PC-3 (cell line): ENCODE measurements around the gene CEBPG. TPM values are rescaled to one million over a fixed set of nuclear protein-coding genes. Genes with fewer than 3 reads are reported as not detected.

Experiments
- ATAC-seq: fragments of 200-7000 bp; cut with Tn5 transposase; 2 replicates; pipeline ENCODE4 v1.9.1; 2020; ENCODE audit warnings: mild to moderate bottlenecking, moderate library complexity
- BruUV-seq: library from RNA; stranded (reverse); fragments of 400-500 nt; replicated peaks from 2 replicates; lab custom pipeline; 2021; lab: Mats Ljungman, UMichigan
- CTCF ChIA-PET: fragments of 300-600 bp; sonication (Branson Sonifier 250); formaldehyde crosslinking; loops from one replicate; lab custom pipeline; 2022; ENCODE audit warnings: antibody characterized with exemption; lab: Charles Lee
- POLR2A ChIA-PET: fragments of 300-600 bp; sonication (Branson Sonifier 250); formaldehyde crosslinking; loops from one replicate; lab custom pipeline; 2022; ENCODE audit warnings: antibody characterized with exemption; ENCODE audit not compliant: unreplicated experiment; lab: Charles Lee
- DNase-seq: peaks from one replicate; pipeline ENCODE4 v3.0.0-alpha.2; 2015
- H2AFZ ChIP-seq: fragments of 300-600 bp; sonication (generic); 2 replicates; pipeline ENCODE4 v1.6.0; 2016; ENCODE audit warnings: antibody characterized with exemption, low read length
- H3F3A ChIP-seq: fragments of 300-600 bp; sonication (generic); one replicate; pipeline ENCODE4 v1.6.0; 2017; ENCODE audit warnings: antibody characterized with exemption, low read length, control low read depth, mild to moderate bottlenecking; ENCODE audit not compliant: unreplicated experiment
- H3K27ac ChIP-seq: fragments of 300-600 bp; sonication (generic); 2 replicates; pipeline ENCODE4 v1.5.1; 2016; ENCODE audit warnings: mild to moderate bottlenecking, low read length
- H3K27me3 ChIP-seq: fragments of 300-600 bp; sonication (generic); 2 replicates; pipeline ENCODE4 v1.6.1; 2016; ENCODE audit warnings: low read length, mixed read lengths
- H3K36me3 ChIP-seq: fragments of 300-600 bp; sonication (generic); 2 replicates; pipeline ENCODE4 v1.6.1; 2016; ENCODE audit warnings: low read depth, mixed run types, low read length, mixed read lengths
- H3K4me1 ChIP-seq: fragments of 300-600 bp; sonication (generic); 2 replicates; pipeline ENCODE4 v1.5.1; 2016; ENCODE audit warnings: low read length; ENCODE audit not compliant: insufficient read depth
- H3K4me2 ChIP-seq: fragments of 300-600 bp; sonication (generic); 2 replicates; pipeline ENCODE4 v1.6.0; 2016; ENCODE audit warnings: low read length
- H3K4me3 ChIP-seq: fragments of 300-600 bp; sonication (generic); 2 replicates; pipeline ENCODE4 v1.5.1; 2016; ENCODE audit warnings: mild to moderate bottlenecking, low read length, mixed read lengths
- H3K79me2 ChIP-seq: fragments of 300-600 bp; sonication (generic); 2 replicates; pipeline ENCODE4 v1.6.1; 2017; ENCODE audit warnings: low read length, mixed read lengths
- H3K9ac ChIP-seq: fragments of 300-600 bp; sonication (generic); 2 replicates; pipeline ENCODE4 v1.6.0; 2016; ENCODE audit warnings: mild to moderate bottlenecking, low read length
- H3K9me2 ChIP-seq: fragments of 300-600 bp; sonication (generic); replicated peaks from 2 replicates; pipeline ENCODE4 v1.6.1; 2016; ENCODE audit warnings: mixed run types, low read length, mixed read lengths
- H3K9me3 ChIP-seq: fragments of 300-600 bp; sonication (generic); 2 replicates; pipeline ENCODE4 v1.6.1; 2016; ENCODE audit warnings: low read length, mixed read lengths
- H4K20me1 ChIP-seq: fragments of 300-600 bp; sonication (generic); 2 replicates; pipeline ENCODE4 v1.6.1; 2016; ENCODE audit warnings: low read length, mixed read lengths
- EZH2 ChIP-seq: fragments of 300-600 bp; sonication (generic); IDR thresholded peaks from one replicate; pipeline ENCODE4 v1.6.1; 2017; ENCODE audit warnings: antibody characterized with exemption, mild to moderate bottlenecking, low read length; ENCODE audit not compliant: unreplicated experiment
- EZH2phosphoT487 ChIP-seq: fragments of 300-600 bp; sonication (generic); IDR thresholded peaks from 2 replicates; pipeline ENCODE4 v1.6.1; 2018; ENCODE audit warnings: mild to moderate bottlenecking, antibody characterized with exemption, low read length, borderline replicate concordance
- intact Hi-C: fragments of 100-400 bp; cut with micrococcal nuclease; formaldehyde crosslinking; loops from 2 replicates; pipeline ENCODE4 v1.9.0; 2023
- total RNA-seq: library from RNA; depleted of rRNA; stranded (reverse); fragments of >200 nt; gene quantifications from 2 replicates; pipeline ENCODE4 v1.2.3, GENCODE V29; 2014
- TF ChIP-seq, protein P1 (sequence below): fragments of 300-600 bp; sonication (generic); conservative IDR thresholded peaks from 2 replicates; pipeline ENCODE4 v1.5.1; 2017; ENCODE audit warnings: antibody characterized with exemption, low read depth, mild to moderate bottlenecking, low read length

Gene CEBPG
- total RNA-seq, 1 experiment from 2014 or later: 24.6 TPM

DNA sequence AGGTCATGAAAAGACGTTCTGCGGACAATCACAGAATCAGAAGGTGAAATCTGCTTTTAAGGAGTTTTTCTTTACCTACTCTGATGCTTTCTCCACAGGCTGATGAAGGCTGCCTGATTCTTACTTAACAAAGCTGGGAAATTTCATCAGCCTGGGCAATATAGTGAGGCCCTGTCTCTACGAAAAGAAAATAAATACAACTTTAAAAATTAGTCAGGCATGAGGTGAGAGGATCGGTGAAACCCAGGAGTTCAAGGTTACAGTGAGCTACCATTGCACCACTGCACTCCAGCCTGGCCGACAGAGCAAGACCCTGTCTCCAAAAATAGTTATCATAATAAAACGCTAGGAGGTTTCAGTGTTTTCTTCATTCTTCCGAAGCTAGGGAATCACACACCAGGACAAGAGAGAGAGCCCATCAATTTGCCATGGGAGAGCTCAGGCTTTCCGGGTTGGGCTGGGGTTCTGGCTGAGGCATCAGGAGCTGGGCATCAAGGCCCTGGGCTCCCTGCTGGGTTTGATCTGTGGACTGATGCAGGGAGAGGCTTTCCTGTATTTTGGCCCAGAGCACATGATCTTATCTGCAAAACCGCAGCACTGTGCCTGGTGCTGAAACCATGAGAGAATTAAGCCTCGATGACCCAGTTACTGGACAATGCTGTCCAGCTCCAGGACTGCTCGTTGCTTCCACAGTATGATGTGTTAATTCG, 25.1 kb upstream of the CEBPG start:
- no peak for DNase-seq
- Histone ChIP-seq H2AFZ (no peak overlapping the region), H3K36me3 (no peaks in the 10 kb centered on the region), H3K27me3 (peaks cover 47% of the 10 kb centered on the region), H3K4me2 (no peak overlapping the region), H3K4me3 (no peak overlapping the region), H3K4me1 (no peaks in the 10 kb centered on the region), H3F3A (no peaks in the 10 kb centered on the region), H3K9ac (no peak overlapping the region), H3K9me2 (no peaks in the 10 kb centered on the region), H4K20me1 (no peaks in the 10 kb centered on the region), H3K27ac (no peak overlapping the region), H3K79me2 (no peaks in the 10 kb centered on the region), H3K9me3 (no peaks in the 10 kb centered on the region)
- CTCF ChIA-PET: no interaction called here
- TF ChIP-seq EZH2 (no peak), EZH2phosphoT487 (no peak)
- TF ChIP-seq, protein P1, sequence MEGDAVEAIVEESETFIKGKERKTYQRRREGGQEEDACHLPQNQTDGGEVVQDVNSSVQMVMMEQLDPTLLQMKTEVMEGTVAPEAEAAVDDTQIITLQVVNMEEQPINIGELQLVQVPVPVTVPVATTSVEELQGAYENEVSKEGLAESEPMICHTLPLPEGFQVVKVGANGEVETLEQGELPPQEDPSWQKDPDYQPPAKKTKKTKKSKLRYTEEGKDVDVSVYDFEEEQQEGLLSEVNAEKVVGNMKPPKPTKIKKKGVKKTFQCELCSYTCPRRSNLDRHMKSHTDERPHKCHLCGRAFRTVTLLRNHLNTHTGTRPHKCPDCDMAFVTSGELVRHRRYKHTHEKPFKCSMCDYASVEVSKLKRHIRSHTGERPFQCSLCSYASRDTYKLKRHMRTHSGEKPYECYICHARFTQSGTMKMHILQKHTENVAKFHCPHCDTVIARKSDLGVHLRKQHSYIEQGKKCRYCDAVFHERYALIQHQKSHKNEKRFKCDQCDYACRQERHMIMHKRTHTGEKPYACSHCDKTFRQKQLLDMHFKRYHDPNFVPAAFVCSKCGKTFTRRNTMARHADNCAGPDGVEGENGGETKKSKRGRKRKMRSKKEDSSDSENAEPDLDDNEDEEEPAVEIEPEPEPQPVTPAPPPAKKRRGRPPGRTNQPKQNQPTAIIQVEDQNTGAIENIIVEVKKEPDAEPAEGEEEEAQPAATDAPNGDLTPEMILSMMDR: no peak
- intact Hi-C loops: no loop called here
- POLR2A ChIA-PET: no interaction called here
- no TSS peak for BruUV-seq
- ATAC-seq: no peak

GRCh38 chr19:33349319-33350289, 23.9 kb upstream of the CEBPG start:
- Histone ChIP-seq H3K27ac (no peak overlapping the region), H3K27me3 (peaks cover 38% of the 10 kb centered on the region), H3K4me1 (no peaks in the 10 kb centered on the region), H2AFZ (no peak overlapping the region), H3K9ac (no peak overlapping the region), H4K20me1 (no peaks in the 10 kb centered on the region), H3K36me3 (no peaks in the 10 kb centered on the region), H3K9me2 (no peaks in the 10 kb centered on the region), H3F3A (no peaks in the 10 kb centered on the region), H3K4me3 (no peak overlapping the region), H3K79me2 (no peaks in the 10 kb centered on the region), H3K4me2 (no peak overlapping the region), H3K9me3 (no peaks in the 10 kb centered on the region)
- intact Hi-C loops: no loop called here
- TF ChIP-seq, protein P1: no peak
- TF ChIP-seq EZH2 (no peak), EZH2phosphoT487 (no peak)
- no peak for DNase-seq
- no TSS peak for BruUV-seq
- ChIA-PET CTCF (no interaction called here), POLR2A (no interaction called here)
- no peak for ATAC-seq
